ENCODE measurements around the gene PCDHB4.

DNA sequence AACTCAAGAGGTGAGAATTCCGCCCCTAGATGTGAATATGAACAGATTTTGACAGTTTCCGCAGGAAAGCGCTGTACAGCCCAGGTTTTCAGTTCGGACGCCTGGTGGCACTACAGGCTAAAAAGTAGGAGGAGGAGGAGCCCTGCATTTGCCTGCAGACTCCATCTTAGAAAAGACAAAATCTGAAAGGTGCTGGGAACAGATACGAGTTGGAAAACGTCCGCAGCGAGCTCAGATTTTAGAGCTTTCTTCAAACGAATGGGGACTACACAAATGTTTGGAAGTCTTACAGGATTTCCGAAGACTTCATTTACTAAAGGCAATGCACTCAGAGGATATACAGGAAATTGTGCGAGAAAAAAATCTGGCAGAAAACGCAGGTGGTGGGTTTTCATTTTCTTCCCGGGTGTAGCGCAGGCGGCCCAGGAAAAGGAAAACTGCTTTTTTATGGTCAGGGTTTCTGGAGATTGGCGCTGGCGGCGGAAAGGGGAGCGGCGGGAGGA is 37.1 kb upstream of the PCDHB4 start:
- TF ChIP-seq SP1 (IDR thresholded peaks at IDR 0.05) (no peak), BHLHE40 (IDR thresholded peaks at IDR 0.05; ENCODE audit: borderline replicate concordance) (no peak), FOXM1 (IDR thresholded peaks at IDR 0.05; ENCODE audit: borderline replicate concordance) (no peak), FOXA1 (IDR thresholded peaks at IDR 0.05) (no peak), FOXK2 (IDR thresholded peaks at IDR 0.05) (no peak), L3MBTL2 (conservative IDR thresholded peaks at IDR 0.05) (no peak), SUZ12 (IDR thresholded peaks at IDR 0.05) (no peak)

Measured in HEK293T (cell line).